Measurements from ENCODE around the gene AP5Z1. TPM values are rescaled to one million over a fixed set of nuclear protein-coding genes. Genes with fewer than 3 reads are reported as not detected.

AP5Z1 gene
- total RNA-seq, 1 experiment from 2014 or later: 70.7 TPM

GRCh38 chr7:4835398-4836205 is 60.2 kb downstream of the AP5Z1 start:
- no peaks in the 10 kb centered on the region for H3K4me1 Mint-ChIP-seq (ENCODE audit: low read depth, unreplicated experiment)
- BruUV-seq (replicated peaks): no TSS peak
- TF ChIP-seq CTCF (IDR thresholded peaks at IDR 0.05; ENCODE audit: unreplicated experiment): no peak
- no peaks in the 10 kb centered on the region for H3K36me3 Mint-ChIP-seq (ENCODE audit: insufficient read depth, unreplicated experiment)
- intact Hi-C loops (cut with micrococcal nuclease; ENCODE audit: unreplicated experiment): no loop called here
- no peak overlapping the region for H3K4me3 Mint-ChIP-seq (ENCODE audit: low read depth, unreplicated experiment)
- CTCF ChIA-PET: no interaction called here
- peaks cover 27% of the 10 kb centered on the region for H3K27me3 Mint-ChIP-seq (ENCODE audit: unreplicated experiment)
- no peak overlapping the region for H3K27ac Mint-ChIP-seq (ENCODE audit: unreplicated experiment)
- no peak for DNase-seq
- no peaks in the 10 kb centered on the region for H3K9me3 Mint-ChIP-seq (ENCODE audit: low read depth, unreplicated experiment)

GRCh38 chr7:4836206-4836661 is 60.8 kb downstream of the AP5Z1 start:
- Mint-ChIP-seq H3K27ac (ENCODE audit: unreplicated experiment) (no peak overlapping the region), H3K36me3 (ENCODE audit: insufficient read depth, unreplicated experiment) (no peaks in the 10 kb centered on the region), H3K4me1 (ENCODE audit: low read depth, unreplicated experiment) (no peaks in the 10 kb centered on the region), H3K9me3 (ENCODE audit: low read depth, unreplicated experiment) (no peaks in the 10 kb centered on the region), H3K27me3 (ENCODE audit: unreplicated experiment) (peaks cover 21% of the 10 kb centered on the region), H3K4me3 (ENCODE audit: low read depth, unreplicated experiment) (no peak overlapping the region)
- CTCF ChIA-PET: no interaction called here
- no peak for TF ChIP-seq CTCF (IDR thresholded peaks at IDR 0.05; ENCODE audit: unreplicated experiment)
- BruUV-seq (replicated peaks): no TSS peak
- intact Hi-C loops (cut with micrococcal nuclease; ENCODE audit: unreplicated experiment): no loop called here
- no peak for DNase-seq

GRCh38 chr7:4837041-4837802 is 61.8 kb downstream of the AP5Z1 start:
- no peak for DNase-seq
- BruUV-seq (replicated peaks): no TSS peak
- no peak overlapping the region for H3K4me3 Mint-ChIP-seq (ENCODE audit: low read depth, unreplicated experiment)
- no peak overlapping the region for H3K27ac Mint-ChIP-seq (ENCODE audit: unreplicated experiment)
- TF ChIP-seq CTCF (IDR thresholded peaks at IDR 0.05; ENCODE audit: unreplicated experiment): no peak
- H3K9me3 Mint-ChIP-seq (ENCODE audit: low read depth, unreplicated experiment): no peaks in the 10 kb centered on the region
- intact Hi-C loops (cut with micrococcal nuclease; ENCODE audit: unreplicated experiment): no loop called here
- H3K27me3 Mint-ChIP-seq (ENCODE audit: unreplicated experiment): peaks cover 12% of the 10 kb centered on the region
- CTCF ChIA-PET: no interaction called here
- H3K36me3 Mint-ChIP-seq (ENCODE audit: insufficient read depth, unreplicated experiment): no peaks in the 10 kb centered on the region
- no peaks in the 10 kb centered on the region for H3K4me1 Mint-ChIP-seq (ENCODE audit: low read depth, unreplicated experiment)

- BruUV-seq (replicated peaks): no TSS peak
- CTCF ChIA-PET: no interaction called here
Measured at GRCh38 chr7:4837803-4838625, 62.6 kb downstream of the AP5Z1 start.

More at GRCh38 chr7:4837803-4838625, 62.6 kb downstream of the AP5Z1 start:
- Mint-ChIP-seq H3K4me1 (ENCODE audit: low read depth, unreplicated experiment) (no peaks in the 10 kb centered on the region), H3K9me3 (ENCODE audit: low read depth, unreplicated experiment) (no peaks in the 10 kb centered on the region), H3K27ac (ENCODE audit: unreplicated experiment) (no peak overlapping the region), H3K4me3 (ENCODE audit: low read depth, unreplicated experiment) (no peak overlapping the region), H3K27me3 (ENCODE audit: unreplicated experiment) (peaks cover 4% of the 10 kb centered on the region), H3K36me3 (ENCODE audit: insufficient read depth, unreplicated experiment) (no peaks in the 10 kb centered on the region)
- no peak for DNase-seq
- intact Hi-C loops (cut with micrococcal nuclease; ENCODE audit: unreplicated experiment): no loop called here
- TF ChIP-seq CTCF (IDR thresholded peaks at IDR 0.05; ENCODE audit: unreplicated experiment): no peak
